Measurements from ENCODE around the gene CYTH1.

- TF ChIP-seq POLR2A (IDR thresholded peaks at IDR 0.05) = no peak
- TF ChIP-seq CTCF (IDR thresholded peaks at IDR 0.05 in 8 of 11, conservative IDR thresholded peaks at IDR 0.05 in 3 of 11) = no peak
- TF ChIP-seq POLR2AphosphoS5 (IDR thresholded peaks at IDR 0.05) = no peak
Measured at GRCh38 chr17:78823282-78824046, 41.4 kb upstream of the CYTH1 start.

Data from spleen (tissue), 7 donors.